C4-2B (cell line): ENCODE data around the gene HOXD4.

Experiments
- H3K27ac ChIP-seq: fragments of 450-650 bp; 2 replicates; pipeline ENCODE4 v1.5.1; 2017
- ZFX ChIP-seq: fragments of 450-650 bp; IDR thresholded peaks from 2 replicates; pipeline ENCODE4 v1.6.1; 2017
- TF ChIP-seq, protein P1 (sequence below): fragments of 450-650 bp; conservative IDR thresholded peaks from 2 replicates; pipeline ENCODE4 v1.5.1; 2017; ENCODE audit warnings: mild to moderate bottlenecking

Gene HOXD4

DNA sequence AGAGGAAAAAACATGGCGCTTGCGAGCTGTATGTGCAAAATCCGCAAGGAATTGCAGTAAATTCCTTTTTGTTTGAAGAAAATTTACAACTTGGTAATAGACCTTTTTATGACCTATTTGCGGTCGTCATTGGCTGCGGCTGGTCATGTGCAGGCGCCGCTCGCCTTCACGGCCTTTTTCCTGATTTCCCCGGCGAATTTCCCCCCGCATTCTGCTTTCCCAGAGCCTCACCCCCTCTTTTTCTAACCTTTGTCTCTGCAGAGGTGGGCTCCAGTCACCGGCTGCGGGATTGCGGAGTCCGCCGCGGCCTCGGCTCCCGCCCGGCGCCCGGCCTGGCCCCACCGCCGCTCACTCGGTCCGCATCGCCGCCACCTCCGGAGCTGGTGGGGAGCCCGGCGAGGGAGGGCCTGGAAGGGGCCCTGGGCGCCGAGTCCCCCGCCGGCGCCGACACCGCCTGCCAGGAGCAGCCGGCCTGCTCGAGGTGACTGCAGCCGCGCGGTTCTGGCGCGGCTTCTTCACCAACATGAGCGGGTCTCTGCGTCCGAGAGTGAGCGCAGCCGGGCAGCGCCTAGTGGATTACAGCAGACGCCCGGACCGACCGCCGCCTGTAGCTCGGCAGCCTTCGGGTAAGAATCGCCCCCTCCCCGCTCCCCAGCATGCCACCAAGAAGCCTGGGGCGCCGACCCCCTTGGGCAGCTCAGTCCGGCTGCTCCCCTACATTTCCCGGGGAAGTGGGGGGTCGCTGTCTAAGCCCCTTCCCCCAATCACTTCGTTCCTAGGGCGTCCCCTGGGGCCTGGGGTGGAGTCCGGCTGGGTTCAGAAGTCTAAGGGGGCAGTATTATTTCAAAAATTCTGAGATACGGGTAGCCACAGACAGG is 14.7 kb upstream of the HOXD4 start:
- H3K27ac ChIP-seq = no peak overlapping the region
- no peak for TF ChIP-seq ZFX
- TF ChIP-seq, protein P1, sequence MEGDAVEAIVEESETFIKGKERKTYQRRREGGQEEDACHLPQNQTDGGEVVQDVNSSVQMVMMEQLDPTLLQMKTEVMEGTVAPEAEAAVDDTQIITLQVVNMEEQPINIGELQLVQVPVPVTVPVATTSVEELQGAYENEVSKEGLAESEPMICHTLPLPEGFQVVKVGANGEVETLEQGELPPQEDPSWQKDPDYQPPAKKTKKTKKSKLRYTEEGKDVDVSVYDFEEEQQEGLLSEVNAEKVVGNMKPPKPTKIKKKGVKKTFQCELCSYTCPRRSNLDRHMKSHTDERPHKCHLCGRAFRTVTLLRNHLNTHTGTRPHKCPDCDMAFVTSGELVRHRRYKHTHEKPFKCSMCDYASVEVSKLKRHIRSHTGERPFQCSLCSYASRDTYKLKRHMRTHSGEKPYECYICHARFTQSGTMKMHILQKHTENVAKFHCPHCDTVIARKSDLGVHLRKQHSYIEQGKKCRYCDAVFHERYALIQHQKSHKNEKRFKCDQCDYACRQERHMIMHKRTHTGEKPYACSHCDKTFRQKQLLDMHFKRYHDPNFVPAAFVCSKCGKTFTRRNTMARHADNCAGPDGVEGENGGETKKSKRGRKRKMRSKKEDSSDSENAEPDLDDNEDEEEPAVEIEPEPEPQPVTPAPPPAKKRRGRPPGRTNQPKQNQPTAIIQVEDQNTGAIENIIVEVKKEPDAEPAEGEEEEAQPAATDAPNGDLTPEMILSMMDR = no peak

DNA sequence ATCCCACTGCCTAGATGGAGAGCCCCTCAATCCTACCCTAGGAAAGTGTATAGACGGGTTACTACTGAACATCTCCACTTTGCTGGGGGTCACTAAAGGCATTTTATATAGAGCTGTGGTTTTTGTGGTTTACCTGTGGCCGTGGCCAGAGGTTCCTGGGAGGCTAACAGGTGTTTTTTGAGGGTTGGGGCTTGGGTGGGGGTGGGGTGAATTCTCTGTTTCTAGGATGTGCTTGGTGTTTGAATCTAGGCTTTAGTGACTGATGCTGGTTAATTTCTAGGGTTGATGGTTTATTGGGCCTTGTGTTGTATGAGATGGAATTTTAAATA is 14.1 kb upstream of the HOXD4 start:
- H3K27ac ChIP-seq = no peak overlapping the region
- no peak for TF ChIP-seq ZFX
- TF ChIP-seq, protein P1 = no peak

GRCh38 chr2:176137906-176138305 is 13.4 kb upstream of the HOXD4 start:
- no peak overlapping the region for H3K27ac ChIP-seq
- TF ChIP-seq ZFX = no peak
- TF ChIP-seq, protein P1 = no peak

GRCh38 chr2:176138526-176138922 is 12.8 kb upstream of the HOXD4 start:
- H3K27ac ChIP-seq = no peak overlapping the region
- TF ChIP-seq, protein P1 = no peak
- TF ChIP-seq ZFX = no peak

- no peak for TF ChIP-seq ZFX
- TF ChIP-seq, protein P1 = no peak
- H3K27ac ChIP-seq = no peak overlapping the region
Observed at GRCh38 chr2:176138923-176139660, 12.3 kb upstream of the HOXD4 start.

DNA sequence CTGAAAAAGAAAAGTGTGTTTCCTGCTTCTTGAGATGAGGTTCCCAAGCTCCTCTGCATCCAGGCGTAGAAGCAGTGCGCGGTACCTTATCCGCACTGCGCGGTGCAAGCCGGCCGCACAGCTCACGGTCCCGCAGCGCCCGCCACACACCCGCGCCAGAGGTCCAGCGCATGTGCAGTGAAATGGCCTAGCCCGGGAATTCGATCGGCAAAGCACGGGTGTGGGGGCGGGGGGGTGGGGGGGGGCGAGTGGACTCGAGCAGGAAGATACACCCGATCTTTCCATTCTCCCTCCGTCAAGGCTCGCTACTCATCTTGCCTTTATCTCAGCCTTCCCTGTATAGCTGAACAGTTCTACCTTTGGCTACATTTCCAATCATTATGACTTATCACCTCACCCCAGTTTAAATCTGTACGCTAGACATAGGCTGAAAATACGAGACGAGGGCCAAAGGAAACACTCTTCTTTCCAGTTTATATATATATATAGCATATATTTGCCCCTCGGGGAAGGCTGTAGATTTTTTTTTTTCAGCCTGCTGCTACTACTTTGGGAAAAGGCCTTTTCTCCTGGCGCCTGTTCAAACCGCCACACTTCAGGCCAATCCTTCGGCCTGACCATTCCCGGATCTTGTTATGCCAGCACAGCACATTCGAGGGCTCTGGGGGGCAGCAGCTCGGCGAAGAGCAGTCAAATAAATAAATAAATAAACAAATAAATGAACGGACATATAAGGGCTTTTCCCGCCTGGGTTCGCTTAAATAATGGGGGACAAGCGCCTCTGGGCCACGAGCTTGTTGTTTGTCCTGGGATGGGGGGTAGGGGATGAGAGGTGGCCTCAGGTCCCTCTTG is 11.5 kb upstream of the HOXD4 start:
- no peak for TF ChIP-seq ZFX
- TF ChIP-seq, protein P1 = no peak

More for the DNA sequence above, 11.5 kb upstream of the HOXD4 start:
- H3K27ac ChIP-seq = no peak overlapping the region
